ENCODE results near the gene TTC34. TPM values are rescaled to one million over a fixed set of nuclear protein-coding genes. Genes with fewer than 3 reads are reported as not detected.
"Not testable (repeated sequence)": the region's sequence is repeated elsewhere in the genome, so short reads cannot be mapped to it uniquely, and the experiment has no call there.

The TTC34 gene
- total RNA-seq, 1 donor from 2014 or later = 0.16 TPM

- DNase-seq = not testable (repeated sequence)
Observed at GRCh38 chr1:2775333-2775732, 26.2 kb downstream of the TTC34 start.

GRCh38 chr1:2768052-2768451 lies 33.4 kb downstream of the TTC34 start:
- not testable (repeated sequence) for DNase-seq

GRCh38 chr1:2759433-2759832 lies 42.1 kb downstream of the TTC34 start:
- not testable (repeated sequence) for DNase-seq

- not testable (repeated sequence) for DNase-seq
Observed at GRCh38 chr1:2757519-2757918, 44.0 kb downstream of the TTC34 start.

DNA sequence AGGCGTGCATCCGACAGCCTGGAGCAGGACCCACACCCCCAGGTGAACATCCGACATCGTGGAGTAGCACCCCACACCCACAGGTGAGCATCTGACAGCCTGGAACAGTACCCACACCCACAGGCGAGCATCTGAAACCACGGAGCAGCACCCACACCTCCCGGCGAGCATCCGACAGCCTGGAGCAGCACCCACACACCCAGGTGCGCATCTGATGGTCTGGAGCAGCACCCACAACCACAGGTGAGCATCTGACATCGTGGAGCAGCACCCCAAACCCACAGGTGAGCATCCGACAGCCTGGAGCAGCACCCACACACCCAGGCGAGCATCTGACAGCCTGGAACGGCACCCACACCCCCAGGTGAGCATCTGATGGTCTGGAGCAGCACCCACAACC lies 46.1 kb downstream of the TTC34 start:
- not testable (repeated sequence) for DNase-seq

GRCh38 chr1:2754597-2754996 lies 46.9 kb downstream of the TTC34 start:
- DNase-seq = not testable (repeated sequence)

- not testable (repeated sequence) for DNase-seq
Observed at GRCh38 chr1:2752503-2752902, 49.0 kb downstream of the TTC34 start.

DNA sequence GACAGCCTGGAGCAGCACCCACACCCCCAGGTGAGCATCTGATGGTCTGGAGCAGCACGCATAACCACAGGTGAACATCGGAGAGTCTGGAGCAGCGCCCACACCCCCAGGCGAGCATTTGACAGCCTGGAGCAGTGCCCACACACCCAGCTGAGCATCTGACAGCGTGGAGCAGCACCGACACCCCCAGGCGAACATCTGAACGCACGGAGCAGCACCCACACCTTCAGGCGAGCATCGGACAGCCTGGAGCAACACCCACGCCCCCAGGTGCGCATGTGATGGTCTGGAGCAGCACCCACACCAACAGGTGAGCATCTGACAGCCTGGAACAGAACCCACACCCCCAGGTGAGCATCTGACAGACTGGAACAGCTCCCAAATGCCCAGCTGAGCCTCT lies 49.6 kb downstream of the TTC34 start:
- DNase-seq = not testable (repeated sequence)

DNA sequence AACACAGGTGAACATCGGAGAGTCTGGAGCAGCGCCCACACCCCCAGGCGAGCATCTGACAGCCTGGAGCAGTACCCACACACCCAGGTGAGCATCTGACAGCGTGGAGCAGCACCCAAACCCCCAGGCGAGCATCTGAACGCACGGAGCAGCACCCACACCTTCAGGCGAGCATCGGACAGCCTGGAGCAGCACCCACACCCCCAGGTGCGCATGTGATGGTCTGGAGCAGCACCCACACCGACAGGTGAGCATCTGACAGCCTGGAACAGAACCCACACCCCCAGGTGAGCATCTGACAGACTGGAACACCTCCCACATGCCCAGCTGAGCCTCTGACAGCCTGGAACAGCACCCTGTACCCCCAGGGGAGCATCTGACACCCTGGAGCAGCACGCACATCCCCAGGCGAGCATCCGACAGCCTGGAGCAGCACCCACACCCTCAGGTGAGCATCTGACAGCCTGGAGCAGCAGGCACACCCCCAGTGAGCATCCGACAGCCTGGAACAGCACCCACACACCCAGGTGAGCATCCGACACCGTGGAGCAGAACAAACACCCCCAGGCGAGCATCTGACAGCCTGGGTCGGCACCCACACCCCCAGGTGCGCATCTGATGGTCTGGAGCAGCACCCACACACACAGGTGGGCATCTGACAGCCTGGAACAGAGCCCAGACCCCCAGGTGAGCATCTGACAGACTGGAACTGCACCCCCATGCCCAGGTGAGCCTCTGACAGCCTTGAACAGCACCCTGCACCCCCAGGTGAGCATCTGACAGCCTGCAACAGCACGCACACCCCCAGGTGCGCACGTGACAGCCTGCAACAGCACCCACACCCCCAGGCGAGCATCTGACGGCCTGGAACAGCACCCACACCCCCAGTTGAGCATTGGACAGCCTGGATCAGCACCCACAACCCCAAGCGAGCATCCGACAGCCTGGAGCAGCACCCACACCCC lies 50.4 kb downstream of the TTC34 start:
- not testable (repeated sequence) for DNase-seq

DNA sequence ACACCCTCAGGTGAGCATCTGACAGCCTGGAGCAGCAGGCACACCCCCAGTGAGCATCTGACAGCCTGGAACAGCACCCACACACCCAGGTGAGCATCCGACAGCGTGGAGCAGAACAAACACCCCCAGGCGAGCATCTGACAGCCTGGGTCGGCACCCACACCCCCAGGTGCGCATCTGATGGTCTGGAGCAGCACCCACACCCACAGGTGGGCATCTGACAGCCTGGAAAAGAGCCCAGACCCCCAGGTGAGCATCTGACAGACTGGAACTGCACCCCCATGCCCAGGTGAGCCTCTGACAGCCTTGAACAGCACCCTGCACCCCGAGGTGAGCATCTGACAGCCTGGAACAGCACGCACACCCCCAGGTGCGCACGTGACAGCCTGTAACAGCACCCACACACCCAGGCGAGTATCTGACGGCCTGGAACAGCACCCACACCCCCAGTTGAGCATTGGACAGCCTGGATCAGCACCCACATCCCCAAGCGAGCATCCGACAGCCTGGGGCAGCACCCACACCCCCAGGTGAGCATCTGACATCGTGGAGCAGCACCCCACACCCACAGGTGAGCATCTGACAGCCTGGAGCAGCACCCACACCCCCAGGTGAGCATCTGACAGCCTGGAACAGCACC lies 51.3 kb downstream of the TTC34 start:
- DNase-seq = not testable (repeated sequence)

- not testable (repeated sequence) for DNase-seq
Observed at GRCh38 chr1:2748626-2749025, 52.9 kb downstream of the TTC34 start.

GRCh38 chr1:2694796-2695195 lies 106.7 kb downstream of the TTC34 start:
- not testable (repeated sequence) for DNase-seq

DNA sequence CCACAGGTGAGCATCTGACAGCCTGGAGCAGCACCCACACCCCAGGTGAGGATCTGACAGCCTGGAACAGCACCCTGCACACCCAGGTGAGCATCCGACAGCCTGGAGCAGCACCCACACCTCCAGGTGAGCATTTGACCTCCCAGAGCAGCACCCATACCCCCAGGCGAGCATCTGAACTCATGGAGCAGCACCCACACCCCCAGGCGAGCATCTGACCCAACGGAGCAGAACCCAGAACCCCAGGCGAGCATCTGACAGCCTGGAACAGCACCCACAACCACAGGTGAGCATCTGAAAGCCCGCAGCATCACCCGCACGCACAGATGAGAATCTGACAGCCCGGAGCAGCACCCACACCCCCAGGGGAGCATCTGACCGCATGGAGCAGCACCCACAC lies 111.3 kb downstream of the TTC34 start:
- not testable (repeated sequence) for DNase-seq

DNA sequence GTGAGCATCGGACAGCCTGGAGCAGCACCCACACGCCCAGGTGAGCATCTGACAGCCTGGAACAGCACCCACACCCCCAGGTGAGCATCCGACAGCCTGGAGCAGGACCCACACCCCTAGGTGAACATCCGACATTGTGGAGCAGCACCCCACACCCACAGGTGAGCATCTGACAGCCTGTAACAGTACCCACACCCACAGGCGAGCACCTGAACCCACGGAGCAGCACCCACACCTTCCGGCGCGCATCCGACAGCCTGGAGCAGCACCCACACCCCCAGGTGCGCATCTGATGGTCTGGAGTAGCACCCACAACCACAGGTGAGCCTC lies 113.2 kb downstream of the TTC34 start:
- not testable (repeated sequence) for DNase-seq

- DNase-seq = not testable (repeated sequence)
Observed at GRCh38 chr1:2687638-2688335, 113.7 kb downstream of the TTC34 start.

GRCh38 chr1:2687174-2687591 lies 114.3 kb downstream of the TTC34 start:
- not testable (repeated sequence) for DNase-seq

DNA sequence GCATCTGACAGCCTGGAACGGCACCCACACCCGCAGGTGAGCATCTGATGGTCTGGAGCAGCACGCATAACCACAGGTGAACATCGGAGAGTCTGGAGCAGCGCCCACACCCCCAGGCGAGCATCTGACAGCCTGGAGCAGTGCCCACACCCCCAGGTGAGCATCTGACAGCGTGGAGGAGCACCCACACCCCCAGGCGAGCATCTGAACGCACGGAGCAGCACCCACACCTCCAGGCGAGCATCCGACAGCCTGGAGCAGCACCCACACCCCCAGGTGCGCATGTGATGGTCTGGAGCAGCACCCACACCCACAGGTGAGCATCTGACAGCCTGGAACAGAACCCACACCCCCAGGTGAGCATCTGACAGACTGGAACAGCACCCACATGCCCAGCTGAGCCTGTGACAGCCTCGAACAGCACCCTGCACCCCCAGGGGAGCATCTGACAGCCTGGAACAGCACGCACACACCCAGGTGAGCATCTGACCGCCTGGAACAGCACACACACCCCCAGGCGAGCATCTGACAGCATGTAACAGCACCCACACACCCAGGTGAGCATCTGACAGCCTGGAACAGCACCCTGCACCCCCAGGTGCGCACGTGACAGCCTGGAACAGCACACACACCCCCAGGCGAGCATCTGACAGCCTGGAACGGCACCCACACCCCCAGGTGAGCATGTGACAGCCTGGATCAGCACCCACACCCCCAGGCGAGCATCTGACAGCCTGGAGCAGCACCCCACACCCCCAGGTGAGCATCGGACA lies 115.2 kb downstream of the TTC34 start:
- DNase-seq = not testable (repeated sequence)

- not testable (repeated sequence) for DNase-seq
Observed at GRCh38 chr1:2685671-2686070, 115.8 kb downstream of the TTC34 start.

- DNase-seq = not testable (repeated sequence)
Observed at GRCh38 chr1:2684878-2685277, 116.6 kb downstream of the TTC34 start.

DNA sequence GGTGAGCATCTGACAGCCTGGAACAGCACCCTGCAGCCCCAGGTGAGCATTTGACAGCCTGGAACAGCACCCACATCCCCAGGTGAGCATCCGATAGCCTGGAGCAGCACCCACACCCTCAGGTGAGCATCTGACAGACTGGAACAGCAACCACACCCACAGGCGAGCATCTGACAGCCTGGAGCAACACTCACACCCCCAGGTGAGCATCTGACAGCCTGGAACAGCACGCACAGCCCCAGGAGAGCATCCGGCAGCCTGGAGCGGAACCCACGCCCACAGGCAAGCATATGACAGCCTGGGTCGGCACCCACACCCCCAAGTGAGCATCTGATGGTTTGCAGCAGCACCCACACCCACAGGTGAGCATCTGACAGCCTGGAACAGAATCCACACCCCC lies 117.5 kb downstream of the TTC34 start:
- not testable (repeated sequence) for DNase-seq

DNA sequence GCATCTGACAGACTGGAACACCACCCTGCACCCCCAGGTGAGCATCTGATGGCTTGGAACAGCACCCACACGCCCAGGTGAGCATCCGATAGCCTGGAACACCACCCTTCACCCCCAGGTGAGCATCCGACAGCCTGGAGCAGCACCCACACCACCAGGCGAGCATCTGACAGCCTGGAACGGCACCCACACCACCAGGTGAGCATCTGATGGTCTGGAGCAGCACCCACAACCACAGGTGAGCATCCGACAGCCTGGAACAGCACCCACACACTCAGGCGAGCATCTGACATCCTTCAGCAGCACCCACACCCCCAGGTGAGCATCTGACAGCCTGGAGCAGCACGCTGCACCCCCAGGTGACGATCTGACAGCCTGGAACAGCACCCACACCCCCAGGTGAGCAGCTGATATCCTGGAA lies 118.2 kb downstream of the TTC34 start:
- not testable (repeated sequence) for DNase-seq

GRCh38 chr1:2682879-2683278 lies 118.6 kb downstream of the TTC34 start:
- not testable (repeated sequence) for DNase-seq

All from occipital lobe (tissue), 2 donors.